Mesenchymal stem cell (in vitro differentiated cells and primary cell): ENCODE measurements around the gene GPC4.

Experiments used
- DNase-seq: peaks from one replicate; pipeline ENCODE4 v3.0.0-alpha.2; 2013
- H2AFZ ChIP-seq: one replicate; pipeline ENCODE4 v1.6.1; 2013; ENCODE audit warnings: low read depth, mild to moderate bottlenecking, control low read depth, inconsistent platforms, low read length, moderate library complexity
- H2AK5ac ChIP-seq: 2 replicates; pipeline ENCODE4 v1.6.1; 2013; ENCODE audit warnings: low read length, moderate library complexity, mild to moderate bottlenecking, inconsistent platforms; ENCODE audit not compliant: severe bottlenecking
- H2BK120ac ChIP-seq: one replicate; pipeline ENCODE4 v1.6.1; 2013; ENCODE audit warnings: low read depth, mild to moderate bottlenecking, inconsistent platforms, low read length, moderate library complexity
- H2BK12ac ChIP-seq, 2 experiments: one replicate each; pipeline ENCODE4 v1.6.1; 2013; ENCODE audit warnings: inconsistent platforms in 2 of 2, low read length in 2 of 2, mild to moderate bottlenecking in 2 of 2, moderate library complexity in 2 of 2, control low read depth in 1 of 2
- H2BK15ac ChIP-seq: one replicate; pipeline ENCODE4 v1.6.1; 2013; ENCODE audit warnings: mild to moderate bottlenecking, low read depth, inconsistent platforms; ENCODE audit not compliant: poor library complexity, severe bottlenecking
- H2BK5ac ChIP-seq: 2 replicates; pipeline ENCODE4 v1.6.1; 2013; ENCODE audit warnings: low read depth, mild to moderate bottlenecking, low read length, control low read depth, inconsistent platforms; ENCODE audit not compliant: poor library complexity, severe bottlenecking
- H3K14ac ChIP-seq, 2 experiments: one replicate each; pipeline ENCODE4 v1.6.1; 2013; ENCODE audit warnings: inconsistent platforms in 2 of 2, low read length in 2 of 2, control low read depth in 1 of 2, mild to moderate bottlenecking in 1 of 2, moderate library complexity in 1 of 2
- H3K18ac ChIP-seq, 2 experiments: one replicate each; pipeline ENCODE4 v1.6.1; 2013; ENCODE audit warnings: inconsistent platforms in 2 of 2, low read length in 2 of 2, control low read depth in 1 of 2, low read depth in 1 of 2, mild to moderate bottlenecking in 1 of 2
- H3K23ac ChIP-seq, 2 experiments: one replicate each; pipeline ENCODE4 v1.6.1; 2013; ENCODE audit warnings: inconsistent platforms in 2 of 2, low read length in 2 of 2, mild to moderate bottlenecking in 2 of 2, moderate library complexity in 2 of 2, control low read depth in 1 of 2
- H3K27ac ChIP-seq: 2 replicates; pipeline ENCODE4 v1.5.1; 2013; ENCODE audit warnings: mild to moderate bottlenecking, moderate library complexity, low read length, control low read depth, inconsistent platforms; ENCODE audit not compliant: poor library complexity, severe bottlenecking
- H3K27me3 ChIP-seq, 2 experiments: 2 replicates each; pipeline versions ENCODE4 v1.6.1 to v1.7.0; 2013; ENCODE audit warnings: low read length in 2 of 2, mild to moderate bottlenecking in 2 of 2, moderate library complexity in 2 of 2, control low read depth in 1 of 2, inconsistent platforms in 1 of 2; ENCODE audit not compliant: control insufficient read depth in 1 of 2, insufficient read depth in 1 of 2
- H3K36me3 ChIP-seq, 2 experiments: 2 replicates each; pipeline versions ENCODE4 v1.6.1 to v1.7.0; 2013; ENCODE audit warnings: low read length in 2 of 2, control low read depth in 1 of 2, inconsistent platforms in 1 of 2, low read depth in 1 of 2, mild to moderate bottlenecking in 1 of 2; ENCODE audit not compliant: insufficient read depth in 2 of 2, control insufficient read depth in 1 of 2
- H3K4ac ChIP-seq, 2 experiments: one replicate each; pipeline ENCODE4 v1.6.1; 2013; ENCODE audit warnings: inconsistent platforms in 2 of 2, low read length in 2 of 2, mild to moderate bottlenecking in 2 of 2, moderate library complexity in 2 of 2, control low read depth in 1 of 2, low read depth in 1 of 2
- H3K4me1 ChIP-seq: 2 replicates; pipeline ENCODE4 v1.6.1; 2013; ENCODE audit warnings: low read depth, low read length, control low read depth; ENCODE audit not compliant: control insufficient read depth, insufficient read depth
- H3K4me2 ChIP-seq: 2 replicates; pipeline ENCODE4 v1.6.1; 2013; ENCODE audit warnings: low read length, mild to moderate bottlenecking, inconsistent platforms; ENCODE audit not compliant: poor library complexity, severe bottlenecking
- H3K4me3 ChIP-seq, 2 experiments: 2 replicates each; pipeline versions ENCODE4 v1.5.1 to v1.7.0; 2013; ENCODE audit warnings: low read length in 2 of 2, mild to moderate bottlenecking in 2 of 2, control low read depth in 1 of 2, low read depth in 1 of 2; ENCODE audit not compliant: insufficient read depth in 1 of 2
- H3K79me1 ChIP-seq: replicated peaks from 2 replicates; pipeline ENCODE4 v1.6.1; 2013; ENCODE audit warnings: mild to moderate bottlenecking, control low read depth, low read length, inconsistent platforms; ENCODE audit not compliant: poor library complexity, severe bottlenecking
- H3K9ac ChIP-seq: 2 replicates; pipeline ENCODE4 v1.7.0; 2013; ENCODE audit warnings: mild to moderate bottlenecking, low read length, moderate library complexity
- H3K9me3 ChIP-seq: 2 replicates; pipeline ENCODE4 v1.7.0; 2013; ENCODE audit warnings: mild to moderate bottlenecking, low read length; ENCODE audit not compliant: control insufficient read depth
- H4K8ac ChIP-seq: one replicate; pipeline ENCODE4 v1.6.1; 2013; ENCODE audit warnings: inconsistent platforms, mild to moderate bottlenecking, low read length, moderate library complexity
- H4K91ac ChIP-seq: one replicate; pipeline ENCODE4 v1.6.1; 2013; ENCODE audit warnings: mild to moderate bottlenecking, low read length, inconsistent platforms
- WGBS: methylation state at CpG from one replicate; pipeline ENCODE4 v1.1.7; 2013; ENCODE audit warnings: mixed read lengths; 5-methylcytosine and 5-hydroxymethylcytosine counted together

GPC4 gene

GRCh38 chrX:133265331-133265730 is 150.0 kb downstream of the GPC4 start:
- Histone ChIP-seq H3K4ac (no peak overlapping the region), H3K18ac (peak overlapping the region in 1 of 2 experiments; percentile 43), H3K4me1 (peaks cover 8% of the 10 kb centered on the region), H3K27ac (peak overlapping the region; percentile 81), H2BK5ac (no peak overlapping the region), H3K27me3 (peaks cover 0 to 21% of the 10 kb centered on the region in 2 experiments), H2BK12ac (no peak overlapping the region), H3K79me1 (no peaks in the 10 kb centered on the region), H3K14ac (no peak overlapping the region), H4K8ac (no peak overlapping the region), H3K9me3 (no peaks in the 10 kb centered on the region), H3K36me3 (no peaks in the 10 kb centered on the region), H3K4me2 (peak overlapping the region; percentile 58), H4K91ac (no peak overlapping the region), H2BK120ac (no peak overlapping the region), H3K9ac (no peak overlapping the region), H2BK15ac (no peak overlapping the region), H2AFZ (no peak overlapping the region), H2AK5ac (no peak overlapping the region), H3K4me3 (no peak overlapping the region), H3K23ac (no peak overlapping the region)
- WGBS, result 3% methylated on average over 13 of the region's 13 CpGs
- peak; percentile 12 for DNase-seq

- Histone ChIP-seq H3K9me3 (no peaks in the 10 kb centered on the region), H3K4me1 (peaks cover 2% of the 10 kb centered on the region), H3K4me2 (no peak overlapping the region), H2BK120ac (no peak overlapping the region), H3K23ac (no peak overlapping the region), H3K18ac (no peak overlapping the region), H2BK15ac (no peak overlapping the region), H3K36me3 (no peaks in the 10 kb centered on the region), H2BK12ac (no peak overlapping the region), H2BK5ac (no peak overlapping the region), H4K8ac (no peak overlapping the region), H3K27ac (no peak overlapping the region), H3K4ac (no peak overlapping the region), H3K4me3 (no peak overlapping the region), H2AK5ac (no peak overlapping the region), H2AFZ (no peak overlapping the region), H3K79me1 (no peaks in the 10 kb centered on the region), H4K91ac (no peak overlapping the region), H3K14ac (no peak overlapping the region), H3K9ac (no peak overlapping the region), H3K27me3 (no peaks in the 10 kb centered on the region)
- DNase-seq, result peak; percentile 50
Observed at GRCh38 chrX:133258481-133258880, 156.8 kb downstream of the GPC4 start.

GRCh38 chrX:133254666-133255065 is 160.6 kb downstream of the GPC4 start:
- Histone ChIP-seq H2BK15ac (no peak overlapping the region), H3K23ac (no peak overlapping the region), H3K27ac (no peak overlapping the region), H3K27me3 (peaks cover 0 to 7% of the 10 kb centered on the region in 2 experiments), H2BK12ac (no peak overlapping the region), H3K4me1 (peaks cover 2% of the 10 kb centered on the region), H3K4me2 (no peak overlapping the region), H2BK120ac (no peak overlapping the region), H2BK5ac (no peak overlapping the region), H3K9me3 (no peaks in the 10 kb centered on the region), H2AK5ac (no peak overlapping the region), H3K18ac (no peak overlapping the region), H4K91ac (no peak overlapping the region), H2AFZ (no peak overlapping the region), H3K9ac (no peak overlapping the region), H3K79me1 (no peaks in the 10 kb centered on the region), H3K14ac (no peak overlapping the region), H3K4ac (no peak overlapping the region), H4K8ac (no peak overlapping the region), H3K36me3 (no peaks in the 10 kb centered on the region), H3K4me3 (no peak overlapping the region)
- WGBS, result 100% methylated on average over 1 of the region's 3 CpGs
- peak; percentile 65 for DNase-seq

GRCh38 chrX:133251204-133251603 is 164.1 kb downstream of the GPC4 start:
- H3K27ac ChIP-seq, result no peak overlapping the region
- no peak overlapping the region for H2BK12ac ChIP-seq
- H3K4me3 ChIP-seq, result no peak overlapping the region
- H3K9ac ChIP-seq, result no peak overlapping the region
- no peak overlapping the region for H2BK15ac ChIP-seq
- H4K8ac ChIP-seq, result no peak overlapping the region
- no peaks in the 10 kb centered on the region for H3K79me1 ChIP-seq
- H2BK120ac ChIP-seq, result no peak overlapping the region
- no peak overlapping the region for H3K23ac ChIP-seq
- H3K27me3 ChIP-seq, result peaks cover 0 to 7% of the 10 kb centered on the region in 2 experiments
- H3K36me3 ChIP-seq, result no peaks in the 10 kb centered on the region
- no peak overlapping the region for H3K14ac ChIP-seq
- H3K4me2 ChIP-seq, result no peak overlapping the region
- H2AK5ac ChIP-seq, result no peak overlapping the region
- H3K9me3 ChIP-seq, result peaks cover 28% of the 10 kb centered on the region
- no peak overlapping the region for H3K18ac ChIP-seq
- DNase-seq, result no peak
- H3K4ac ChIP-seq, result no peak overlapping the region
- no peak overlapping the region for H2BK5ac ChIP-seq
- peaks cover 2% of the 10 kb centered on the region for H3K4me1 ChIP-seq
- no peak overlapping the region for H2AFZ ChIP-seq
- H4K91ac ChIP-seq, result no peak overlapping the region
- whole genome bisulfite sequencing, result 81% methylated on average over 2 of the region's 5 CpGs
